K562 (cell line): ENCODE results near the gene TDRKH. TPM values are rescaled to one million over a fixed set of nuclear protein-coding genes. Genes with fewer than 3 reads are reported as not detected.
A peak's percentile ranks its signal among the peaks of the same experiment; 100 is the strongest.

Experiments
- CHCHD3 ChIP-seq: fragments of 250-450 bp; sonication (Bioruptor Pico); IDR thresholded peaks from 2 replicates; pipeline ENCODE4 v2.1.2; 2022; ENCODE audit warnings: mild to moderate bottlenecking
- CREB5 ChIP-seq: fragments of 250-450 bp; sonication (Bioruptor Pico); IDR thresholded peaks from 2 replicates; pipeline ENCODE4 v1.5.0; 2020; ENCODE audit warnings: mild to moderate bottlenecking
- HBP1 ChIP-seq: fragments of 450-650 bp; formaldehyde crosslinking; IDR thresholded peaks from 2 replicates; pipeline ENCODE4 v1.4.0; 2022; ENCODE audit warnings: missing genetic modification characterization
- KDM5B ChIP-seq: fragments of 200-600 bp; sonication (generic); IDR thresholded peaks from 2 replicates; pipeline ENCODE4 v1.6.1; 2012; ENCODE audit warnings: low read depth, mild to moderate bottlenecking, moderate library complexity, low read length, control low read depth, inconsistent platforms; ENCODE audit not compliant: insufficient replicate concordance
- NCOR1 ChIP-seq: fragments of 450-650 bp; IDR thresholded peaks from 2 replicates; pipeline ENCODE4 v1.6.1; 2016; ENCODE audit warnings: mild to moderate bottlenecking, moderate library complexity
- NFE2 ChIP-seq: IDR thresholded peaks from 2 replicates; pipeline ENCODE4 v1.6.1; 2014; ENCODE audit warnings: antibody characterized with exemption, low read depth
- PATZ1 ChIP-seq: fragments of 250-450 bp; sonication (Bioruptor Pico); IDR thresholded peaks from 2 replicates; pipeline ENCODE4 v1.5.0; 2020; ENCODE audit warnings: mild to moderate bottlenecking, borderline replicate concordance
- ZBTB1 ChIP-seq: sonication (generic); formaldehyde crosslinking; IDR thresholded peaks from 2 replicates; pipeline ENCODE4 v1.8.1; 2023; ENCODE audit warnings: missing genetic modification reagents, low read depth, mild to moderate bottlenecking, borderline replicate concordance
- ZNF398 ChIP-seq: fragments of 250-450 bp; sonication (Bioruptor Pico); IDR thresholded peaks from 2 replicates; pipeline ENCODE4 v1.8.0; 2021; ENCODE audit warnings: moderate library complexity, mild to moderate bottlenecking, inconsistent platforms
- polyA plus RNA-seq, 8 experiments: library from polyadenylated mRNA; depleted of rRNA in 4 of 8; stranded (reverse) in 5 of 8; unstranded in 3 of 8; fragments of >200 nt; fragmentation: Nextera tagmentation in 2 of 8; fragmentation: Illumina TruSeq in 1 of 8; extraction: Ambion mirVana in 2 of 8; extraction: Trizol in 1 of 8; gene quantifications; 2 replicates each; pipeline versions ENCODE4 v1.2.1 to v1.2.3, GENCODE V29; 2011 to 2014; ENCODE audit warnings: inconsistent platforms in 1 of 8, missing spikeins in 1 of 8
- total RNA-seq, 7 experiments: library from RNA; depleted of rRNA in 6 of 7; stranded (reverse); fragments of >200 nt in 6 of 7; fragmentation: Illumina TruSeq in 2 of 7; extraction: Trizol in 2 of 7; gene quantifications; 2 replicates each; pipeline versions ENCODE4 v1.2.1 to v1.2.3, GENCODE V29; 2011 to 2021; ENCODE audit warnings: low replicate concordance in 1 of 7

The TDRKH gene
- total and polyA plus RNA-seq, 9 of the 15 experiments (the other 6 are each of a cell fraction or from before 2014, with no cell fraction given): 4.3 to 21.3 (median 8.4) TPM

- TF ChIP-seq NFE2 (no peak), CHCHD3 (CRISPR knock-in tag) (no peak), HBP1 (peak; percentile 68; the same call in 1 of the 2 replicates), PATZ1 (CRISPR knock-in tag) (no peak), ZNF398 (CRISPR knock-in tag) (no peak), KDM5B (no peak), NCOR1 (no peak), CREB5 (no peak), ZBTB1 (CRISPR knock-in tag) (peak; percentile 81; the same call in 1 of the 2 replicates)
Measured at GRCh38 chr1:151790071-151790939, at the start of gene TDRKH (continued).
